OCI-LY7 (cell line): Measurements from ENCODE around the gene CNDP2. TPM values are rescaled to one million over a fixed set of nuclear protein-coding genes. Genes with fewer than 3 reads are reported as not detected.

ENCODE experiments used
- BruUV-seq: library from RNA; stranded (reverse); fragments of 400-500 nt; replicated peaks from 2 replicates; lab custom pipeline; 2021; lab: Mats Ljungman, UMichigan
- CTCF ChIA-PET: fragments of 300-600 bp; sonication (Branson Sonifier 250); formaldehyde crosslinking; loops from one replicate; lab custom pipeline; 2022; ENCODE audit warnings: antibody characterized with exemption; ENCODE audit not compliant: unreplicated experiment; lab: Charles Lee
- POLR2A ChIA-PET: fragments of 300-600 bp; sonication (Branson Sonifier 250); formaldehyde crosslinking; loops from one replicate; lab custom pipeline; 2022; ENCODE audit warnings: antibody characterized with exemption; lab: Charles Lee
- DNase-seq: peaks from one replicate; pipeline ENCODE4 v3.0.0-alpha.2; 2015; ENCODE audit warnings: low spot score
- H2AFZ ChIP-seq: fragments of 200-600 bp; sonication (generic), shearing (Covaris generic); 2 replicates; pipeline ENCODE4 v1.6.1; 2014; ENCODE audit warnings: mild to moderate bottlenecking, antibody characterized with exemption, low read length, moderate library complexity
- H3K27ac ChIP-seq: fragments of 200-600 bp; sonication (generic); 2 replicates; pipeline ENCODE4 v1.5.1; 2014; ENCODE audit warnings: mixed run types, low read depth, mild to moderate bottlenecking, moderate library complexity, low read length, inconsistent platforms; ENCODE audit not compliant: poor library complexity, severe bottlenecking
- H3K36me3 ChIP-seq: fragments of 200-600 bp; sonication (generic); 2 replicates; pipeline ENCODE4 v1.6.1; 2014; ENCODE audit warnings: mild to moderate bottlenecking, antibody characterized with exemption, low read length, moderate library complexity, mixed read lengths; ENCODE audit not compliant: insufficient read depth
- H3K4me1 ChIP-seq: fragments of 200-600 bp; sonication (generic); 2 replicates; pipeline ENCODE4 v1.5.1; 2014; ENCODE audit warnings: mild to moderate bottlenecking, low read length; ENCODE audit not compliant: insufficient read depth, poor library complexity, severe bottlenecking
- H3K4me2 ChIP-seq: fragments of 200-600 bp; sonication (generic); 2 replicates; pipeline ENCODE4 v1.6.1; 2014; ENCODE audit warnings: mild to moderate bottlenecking, low read length
- H3K4me3 ChIP-seq: fragments of 200-600 bp; sonication (generic); 2 replicates; pipeline ENCODE4 v1.5.1; 2014; ENCODE audit warnings: mild to moderate bottlenecking, low read depth, low read length; ENCODE audit not compliant: poor library complexity, severe bottlenecking
- H3K79me2 ChIP-seq: fragments of 200-600 bp; sonication (generic); 2 replicates; pipeline ENCODE4 v1.6.1; 2016; ENCODE audit warnings: low read depth, mild to moderate bottlenecking, low read length, moderate library complexity, mixed read lengths; ENCODE audit not compliant: insufficient read depth
- H3K9me2 ChIP-seq: fragments of 200-600 bp; sonication (generic); 2 replicates; pipeline ENCODE4 v1.6.1; 2016; ENCODE audit warnings: mild to moderate bottlenecking, low read length, mixed read lengths; ENCODE audit not compliant: insufficient read depth
- H3K9me3 ChIP-seq: fragments of 200-600 bp; sonication (generic); 2 replicates; pipeline ENCODE4 v1.6.1; 2014; ENCODE audit warnings: mild to moderate bottlenecking, mixed run types, low read length, mixed read lengths
- H4K20me1 ChIP-seq: fragments of 200-600 bp; sonication (generic); 2 replicates; pipeline ENCODE4 v1.6.1; 2014; ENCODE audit warnings: mild to moderate bottlenecking, antibody characterized with exemption, low read length, moderate library complexity, mixed read lengths; ENCODE audit not compliant: insufficient read depth
- EZH2phosphoT487 ChIP-seq: fragments of 200-600 bp; sonication (generic); IDR thresholded peaks from 2 replicates; pipeline ENCODE4 v1.6.1; 2018; ENCODE audit warnings: low read depth, borderline replicate concordance, mild to moderate bottlenecking, mixed run types, antibody characterized with exemption, low read length, moderate library complexity, mixed read lengths
- intact Hi-C: fragments of 100-400 bp; cut with micrococcal nuclease; formaldehyde crosslinking; loops from one replicate; pipeline ENCODE4 v1.10.0; 2022; ENCODE audit not compliant: unreplicated experiment
- total RNA-seq, 2 experiments: library from RNA; depleted of rRNA in 1 of 2; stranded (reverse); fragments of >200 nt in 1 of 2; shearing (Covaris generic) in 1 of 2; gene quantifications; 2 replicates each; pipeline ENCODE4 v1.2.3, GENCODE V29; 2014 to 2022
- TF ChIP-seq, protein P1 (sequence below): fragments of 200-600 bp; sonication (generic); conservative IDR thresholded peaks from 2 replicates; pipeline ENCODE4 v1.5.1; 2014; ENCODE audit warnings: mild to moderate bottlenecking, antibody characterized with exemption, low read length, moderate library complexity, mixed read lengths

The CNDP2 gene
- total RNA-seq, 2 experiments from 2014 or later = 28.5 to 94.8 TPM

DNA sequence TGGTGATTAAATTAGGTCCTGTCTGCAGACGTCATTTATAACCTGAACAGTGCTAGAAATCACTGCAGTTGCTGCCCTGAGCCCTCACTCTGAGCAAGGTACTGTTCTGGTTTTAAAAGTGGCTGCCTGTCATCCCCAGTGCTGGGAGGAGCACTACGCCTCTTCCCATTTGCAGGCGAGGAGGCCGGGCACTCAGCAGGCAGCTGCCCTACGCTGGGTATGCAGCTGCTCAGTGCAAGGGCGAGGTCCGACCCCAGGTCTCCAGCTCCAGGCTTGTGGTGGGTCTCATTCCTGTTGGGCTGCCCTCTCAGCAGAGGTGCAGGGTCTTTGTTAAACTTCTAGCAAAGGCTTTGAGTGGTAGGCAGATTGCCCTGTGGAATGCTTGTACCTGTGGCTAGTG is 15.7 kb downstream of the CNDP2 start:
- TF ChIP-seq, protein P1, sequence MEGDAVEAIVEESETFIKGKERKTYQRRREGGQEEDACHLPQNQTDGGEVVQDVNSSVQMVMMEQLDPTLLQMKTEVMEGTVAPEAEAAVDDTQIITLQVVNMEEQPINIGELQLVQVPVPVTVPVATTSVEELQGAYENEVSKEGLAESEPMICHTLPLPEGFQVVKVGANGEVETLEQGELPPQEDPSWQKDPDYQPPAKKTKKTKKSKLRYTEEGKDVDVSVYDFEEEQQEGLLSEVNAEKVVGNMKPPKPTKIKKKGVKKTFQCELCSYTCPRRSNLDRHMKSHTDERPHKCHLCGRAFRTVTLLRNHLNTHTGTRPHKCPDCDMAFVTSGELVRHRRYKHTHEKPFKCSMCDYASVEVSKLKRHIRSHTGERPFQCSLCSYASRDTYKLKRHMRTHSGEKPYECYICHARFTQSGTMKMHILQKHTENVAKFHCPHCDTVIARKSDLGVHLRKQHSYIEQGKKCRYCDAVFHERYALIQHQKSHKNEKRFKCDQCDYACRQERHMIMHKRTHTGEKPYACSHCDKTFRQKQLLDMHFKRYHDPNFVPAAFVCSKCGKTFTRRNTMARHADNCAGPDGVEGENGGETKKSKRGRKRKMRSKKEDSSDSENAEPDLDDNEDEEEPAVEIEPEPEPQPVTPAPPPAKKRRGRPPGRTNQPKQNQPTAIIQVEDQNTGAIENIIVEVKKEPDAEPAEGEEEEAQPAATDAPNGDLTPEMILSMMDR = no peak
- no peak for TF ChIP-seq EZH2phosphoT487
- ChIA-PET CTCF (no interaction called here), POLR2A (no interaction called here)
- DNase-seq = no peak
- no peaks in the 10 kb centered on the region for H4K20me1 ChIP-seq
- H3K4me2 ChIP-seq = no peak overlapping the region
- no peaks in the 10 kb centered on the region for H3K79me2 ChIP-seq
- no TSS peak for BruUV-seq
- no peaks in the 10 kb centered on the region for H3K9me3 ChIP-seq
- intact Hi-C loops = no loop called here
- H3K4me1 ChIP-seq = no peaks in the 10 kb centered on the region
- H3K4me3 ChIP-seq = no peak overlapping the region
- no peak overlapping the region for H2AFZ ChIP-seq
- peaks cover 37% of the 10 kb centered on the region for H3K36me3 ChIP-seq
- no peak overlapping the region for H3K27ac ChIP-seq
- no peaks in the 10 kb centered on the region for H3K9me2 ChIP-seq

DNA sequence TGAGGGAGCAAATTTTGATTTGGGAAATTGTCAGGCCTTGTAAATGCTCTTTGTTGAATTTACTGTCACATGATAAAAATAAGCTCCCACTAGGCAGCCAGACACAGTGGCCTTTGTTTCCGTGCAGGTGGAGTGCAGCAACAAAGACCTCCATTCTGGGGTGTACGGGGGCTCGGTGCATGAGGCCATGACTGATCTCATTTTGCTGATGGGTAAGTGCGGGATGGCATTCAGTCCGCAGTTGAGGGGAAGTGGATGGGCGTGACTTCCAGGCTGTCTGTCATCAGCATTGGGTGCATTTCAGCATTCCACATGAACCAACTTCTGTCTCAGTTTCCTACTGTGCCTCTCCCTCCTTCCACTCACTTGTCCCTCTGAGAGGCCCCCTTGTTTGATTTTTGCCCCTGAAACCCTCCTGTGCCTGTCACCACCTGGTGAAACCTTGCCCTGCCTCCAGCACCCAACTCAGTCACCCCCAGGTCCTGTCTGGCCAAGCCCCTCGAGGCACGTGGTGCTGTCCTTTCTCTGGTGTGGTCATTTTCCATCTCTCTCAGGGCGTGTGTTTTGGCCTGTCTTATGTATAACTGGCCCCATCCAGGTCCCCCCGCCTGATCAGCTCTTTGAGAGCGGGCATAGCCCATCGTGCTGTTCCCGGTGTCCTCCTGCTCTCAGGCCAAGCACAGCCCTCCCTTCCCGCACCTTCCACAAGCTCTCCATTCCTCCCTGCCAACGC is 16.3 kb downstream of the CNDP2 start:
- Histone ChIP-seq H3K27ac (no peak overlapping the region), H3K4me1 (no peaks in the 10 kb centered on the region), H3K36me3 (peaks cover 35% of the 10 kb centered on the region), H3K9me2 (no peaks in the 10 kb centered on the region), H4K20me1 (no peaks in the 10 kb centered on the region), H3K4me3 (no peak overlapping the region), H3K79me2 (no peaks in the 10 kb centered on the region), H3K9me3 (no peaks in the 10 kb centered on the region), H2AFZ (no peak overlapping the region), H3K4me2 (no peak overlapping the region)
- ChIA-PET POLR2A (interaction anchor here (0.7 kb wide), 1 partner anchor 11 kb away, joined by 3 read pairs; no protein-coding TSS in a partner anchor), CTCF (no interaction called here)
- TF ChIP-seq, protein P1 = no peak
- no peak for TF ChIP-seq EZH2phosphoT487
- DNase-seq = no peak
- BruUV-seq = no TSS peak
- intact Hi-C loops = no loop called here

DNA sequence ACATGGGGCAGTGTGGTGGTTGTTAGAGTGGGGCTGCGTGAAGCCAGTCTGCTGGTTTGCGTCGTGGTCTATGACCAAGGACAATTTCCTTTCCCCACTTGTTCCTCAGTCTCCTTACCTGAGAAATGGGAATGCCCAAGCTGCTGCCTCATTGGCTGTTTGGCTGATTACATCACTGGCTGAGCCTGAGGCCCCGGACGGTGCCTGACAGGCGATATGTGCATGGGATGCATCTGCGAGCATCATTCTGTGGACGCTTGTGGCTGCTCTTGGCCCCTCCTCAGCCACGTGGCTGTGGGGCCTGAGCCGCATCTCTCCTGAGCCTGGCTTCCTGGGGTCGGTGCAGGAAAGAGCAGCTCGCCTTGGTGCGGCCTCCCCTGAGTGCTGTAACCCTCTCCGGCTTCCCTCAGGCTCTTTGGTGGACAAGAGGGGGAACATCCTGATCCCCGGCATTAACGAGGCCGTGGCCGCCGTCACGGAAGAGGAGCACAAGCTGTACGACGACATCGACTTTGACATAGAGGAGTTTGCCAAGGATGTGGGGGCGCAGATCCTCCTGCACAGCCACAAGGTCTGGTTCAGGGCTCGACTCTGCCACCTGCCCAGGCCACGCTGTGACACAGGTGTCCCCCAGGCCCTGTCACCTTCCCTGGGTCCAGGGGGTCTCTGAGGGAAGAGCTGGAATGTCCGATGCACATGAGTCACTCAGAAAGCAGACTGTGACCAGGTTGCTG is 17.2 kb downstream of the CNDP2 start:
- Histone ChIP-seq H3K36me3 (peaks cover 31% of the 10 kb centered on the region), H3K9me3 (no peaks in the 10 kb centered on the region), H3K4me1 (no peaks in the 10 kb centered on the region), H3K27ac (no peak overlapping the region), H3K4me2 (no peak overlapping the region), H3K79me2 (no peaks in the 10 kb centered on the region), H3K9me2 (no peaks in the 10 kb centered on the region), H4K20me1 (no peaks in the 10 kb centered on the region), H2AFZ (no peak overlapping the region), H3K4me3 (no peak overlapping the region)
- no peak for DNase-seq
- no peak for TF ChIP-seq EZH2phosphoT487
- TF ChIP-seq, protein P1 = no peak
- POLR2A ChIA-PET = interaction anchor here (0.7 kb wide), 1 partner anchor 10 kb away, joined by 3 read pairs; no protein-coding TSS in a partner anchor
- no TSS peak for BruUV-seq
- CTCF ChIA-PET = no interaction called here
- intact Hi-C loops = no loop called here
